Ascending aorta (tissue), 2 donors: ENCODE results near the gene CEP112. TPM values are rescaled to one million over a fixed set of nuclear protein-coding genes. Genes with fewer than 3 reads are reported as not detected.
"Not testable (repeated sequence)": the region's sequence is repeated elsewhere in the genome, so short reads cannot be mapped to it uniquely, and the experiment has no call there.

ENCODE experiments used
- DNase-seq, 2 donors: peaks; one replicate each; pipeline ENCODE4 v3.0.0-alpha.2; 2019; ENCODE audit warnings: low spot score in 2 of 2
- H3K27ac ChIP-seq, 2 donors: fragments of 200-600 bp; sonication (generic); one replicate each; pipeline ENCODE4 v1.5.1; 2016 to 2017; ENCODE audit warnings: mild to moderate bottlenecking in 1 of 2
- H3K27me3 ChIP-seq: fragments of 200-600 bp; sonication (generic); one replicate; pipeline ENCODE4 v1.5.1; 2017
- H3K36me3 ChIP-seq, 2 donors: fragments of 200-600 bp; sonication (generic); one replicate each; pipeline ENCODE4 v1.5.1; 2016
- H3K4me1 ChIP-seq, 2 donors: fragments of 200-600 bp; sonication (generic); one replicate each; pipeline ENCODE4 v1.5.1; 2016 to 2017; ENCODE audit warnings: mild to moderate bottlenecking in 1 of 2
- H3K4me3 ChIP-seq, 2 donors: fragments of 200-600 bp; sonication (generic); one replicate each; pipeline ENCODE4 v1.5.1; 2016 to 2017; ENCODE audit warnings: mild to moderate bottlenecking in 1 of 2
- H3K9me3 ChIP-seq, 2 donors: fragments of 200-600 bp; sonication (generic); one replicate each; pipeline ENCODE4 v1.5.1; 2016
- CTCF ChIP-seq, 3 experiments: fragments of 200-600 bp in 2 of 3; fragments of 450-650 bp in 1 of 3; sonication (generic) in 2 of 3; IDR thresholded peaks; one replicate each; pipeline ENCODE4 v1.5.1; 2016 to 2019; ENCODE audit warnings: antibody characterized with exemption in 3 of 3, mild to moderate bottlenecking in 1 of 3, moderate library complexity in 1 of 3
- intact Hi-C: fragments of 100-400 bp; cut with DNase I; formaldehyde crosslinking; loops from one replicate; pipeline ENCODE4 v1.15.1; 2023
- total RNA-seq: library from RNA; depleted of rRNA; stranded (reverse); fragments of >200 nt; gene quantifications from one replicate; pipeline ENCODE4 v1.1.0, GENCODE V29; 2016

CEP112 gene
- total RNA-seq, 1 donor from 2014 or later, result 11.4 TPM

DNA sequence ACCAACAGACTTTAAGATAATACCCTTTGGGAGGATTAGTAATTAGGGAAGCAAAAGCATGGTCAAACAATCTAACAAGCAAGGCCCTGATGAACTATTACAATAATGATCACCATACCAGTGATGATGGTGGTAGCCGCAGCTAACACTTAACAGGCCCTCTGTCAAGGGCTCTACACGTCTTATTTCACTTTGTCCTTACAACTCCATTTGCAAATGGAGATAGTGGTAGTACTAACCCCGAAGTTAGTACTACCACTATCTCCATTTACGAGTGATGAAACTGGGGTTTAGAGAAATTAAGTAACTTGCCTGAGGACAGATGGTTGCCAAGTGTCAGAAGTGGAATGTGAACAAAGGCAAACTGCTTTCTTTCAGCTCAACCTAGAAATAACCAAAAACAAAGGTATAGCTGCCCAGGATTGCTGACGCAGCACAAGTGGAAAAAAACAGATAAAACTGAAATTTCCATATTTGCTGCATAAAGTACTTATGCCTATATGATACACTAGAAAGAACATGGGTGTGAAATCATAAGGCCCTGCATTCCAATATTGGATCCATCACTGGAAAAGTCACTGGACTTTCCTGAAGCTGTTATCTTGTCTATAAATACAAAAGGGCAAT is 24.6 kb downstream of the CEP112 start:
- no peak overlapping the region for H3K27ac ChIP-seq

DNA sequence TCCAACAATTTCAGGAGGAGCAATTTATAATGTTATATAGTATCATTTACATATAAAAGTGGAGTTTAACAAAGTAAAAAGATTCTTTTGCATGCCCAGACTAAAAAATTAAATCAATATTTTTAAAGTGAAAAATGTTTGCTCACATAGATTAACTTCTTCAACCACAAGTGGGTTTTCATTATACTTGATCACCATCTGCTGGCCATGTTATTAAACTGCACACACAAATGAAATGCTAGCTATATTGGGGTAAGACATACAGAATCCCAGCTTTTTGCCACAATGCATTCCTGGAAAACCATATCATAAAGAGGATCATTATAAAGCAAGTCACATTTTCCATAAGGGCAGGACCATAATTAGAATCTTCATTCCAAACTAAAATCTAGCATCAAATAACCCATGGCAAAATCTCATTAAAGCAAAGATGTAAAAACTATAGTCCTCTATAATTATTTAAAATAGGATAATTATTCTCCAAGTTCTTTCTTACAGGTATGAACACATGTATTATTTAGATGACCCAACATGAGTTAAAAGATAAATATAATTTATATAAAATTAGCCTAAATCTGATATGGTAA is 26.3 kb downstream of the CEP112 start:
- no peak overlapping the region for H3K27ac ChIP-seq
- intact Hi-C loops, result loop anchor here (2.0 to 10.0 kb wide), 3 partner anchors 701 to 935 kb away; no protein-coding TSS in a partner anchor

More for the DNA sequence above, 24.6 kb downstream of the CEP112 start:
- intact Hi-C loops, result loop anchor here (5.0 to 10.0 kb wide), 2 partner anchors 703 to 875 kb away; no protein-coding TSS in a partner anchor
- no peaks in the 10 kb centered on the region for H3K27me3 ChIP-seq
- TF ChIP-seq CTCF (IDR thresholded peaks at IDR 0.05), result no peak
- no peak overlapping the region for H3K4me3 ChIP-seq
- H3K4me1 ChIP-seq, result no peaks in the 10 kb centered on the region
- peaks cover 0 to 4% of the 10 kb centered on the region in 2 donors for H3K36me3 ChIP-seq
- H3K9me3 ChIP-seq, result no peaks in the 10 kb centered on the region
- DNase-seq, result no peak

GRCh38 chr17:66155055-66155454 is 36.9 kb downstream of the CEP112 start:
- H3K27ac ChIP-seq, H3K27me3 ChIP-seq, intact Hi-C loops, H3K4me3 ChIP-seq, H3K4me1 ChIP-seq, DNase-seq, H3K36me3 ChIP-seq: not testable (repeated sequence)
- H3K9me3 ChIP-seq, result peaks cover 0 to 17% of the 10 kb centered on the region in 2 donors

More for the DNA sequence above, 26.3 kb downstream of the CEP112 start:
- Histone ChIP-seq H3K4me3 (no peak overlapping the region), H3K36me3 (peaks cover 0 to 4% of the 10 kb centered on the region in 2 donors), H3K9me3 (peaks cover 0 to under 1% of the 10 kb centered on the region in 2 donors), H3K27me3 (no peaks in the 10 kb centered on the region), H3K4me1 (no peaks in the 10 kb centered on the region)
- TF ChIP-seq CTCF (IDR thresholded peaks at IDR 0.05), result peak; percentile 57 to 74 (median 68)
- DNase-seq, result no peak

- peaks cover 0 to 4% of the 10 kb centered on the region in 2 donors for H3K36me3 ChIP-seq
- H3K27ac ChIP-seq, result no peak overlapping the region
- peaks cover 0 to 2% of the 10 kb centered on the region in 2 donors for H3K9me3 ChIP-seq
- H3K4me3 ChIP-seq, result no peak overlapping the region
- no peak for TF ChIP-seq CTCF (IDR thresholded peaks at IDR 0.05)
- no peak for DNase-seq
- intact Hi-C loops, result no loop called here
- H3K4me1 ChIP-seq, result no peaks in the 10 kb centered on the region
- no peaks in the 10 kb centered on the region for H3K27me3 ChIP-seq
These were observed 39.2 kb downstream of the CEP112 start for GRCh38 chr17:66152756-66153155.

GRCh38 chr17:66150708-66151107 is 41.2 kb downstream of the CEP112 start:
- Histone ChIP-seq H3K36me3 (no peaks in the 10 kb centered on the region), H3K4me1 (no peaks in the 10 kb centered on the region), H3K27me3 (no peaks in the 10 kb centered on the region), H3K27ac (no peak overlapping the region), H3K9me3 (no peaks in the 10 kb centered on the region), H3K4me3 (no peak overlapping the region)
- TF ChIP-seq CTCF (IDR thresholded peaks at IDR 0.05), result no peak
- DNase-seq, result no peak
- intact Hi-C loops, result no loop called here

DNA sequence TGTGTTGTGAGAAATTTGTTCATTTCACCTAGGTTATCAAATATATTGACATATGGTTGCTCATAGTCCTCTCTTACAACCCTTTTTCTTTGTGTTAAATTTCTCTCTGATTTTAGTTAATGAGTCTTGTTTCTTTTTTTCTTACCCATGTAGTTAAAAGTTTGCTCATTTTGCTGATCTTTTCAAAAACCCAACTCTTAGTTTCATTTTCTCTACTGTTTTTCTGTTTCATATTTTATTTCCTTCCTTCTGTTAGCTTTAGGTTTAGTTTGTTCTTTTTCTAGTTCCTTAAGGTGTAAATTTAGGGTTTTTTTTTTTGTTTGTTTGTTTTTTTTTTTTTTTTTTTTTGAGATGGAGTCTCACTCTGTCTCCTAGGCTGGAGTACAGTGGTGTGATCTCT is 42.4 kb downstream of the CEP112 start:
- no peaks in the 10 kb centered on the region for H3K27me3 ChIP-seq
- no peaks in the 10 kb centered on the region for H3K9me3 ChIP-seq
- TF ChIP-seq CTCF (IDR thresholded peaks at IDR 0.05), result no peak
- no peaks in the 10 kb centered on the region for H3K4me1 ChIP-seq
- peaks cover 0 to under 1% of the 10 kb centered on the region in 2 donors for H3K36me3 ChIP-seq
- no peak overlapping the region for H3K4me3 ChIP-seq
- DNase-seq, result no peak
- H3K27ac ChIP-seq, result no peak overlapping the region
- intact Hi-C loops, result no loop called here
